SK-N-SH treated with all-trans-retinoic acid at 6 μM for 48 hours (cell line): ENCODE data around the gene ETDC.

Experiments
- ATAC-seq: fragments of 200-7000 bp; cut with Tn5 transposase; 3 replicates; pipeline ENCODE4 v1.9.1; 2020; ENCODE audit warnings: mild to moderate bottlenecking, moderate library complexity
- ARNTL ChIP-seq: fragments of 450-650 bp; formaldehyde crosslinking; IDR thresholded peaks from 2 replicates; pipeline ENCODE4 v1.5.0; 2020; ENCODE audit warnings: low read depth, mild to moderate bottlenecking, moderate library complexity, borderline replicate concordance
- BACH2 ChIP-seq: fragments of 250-450 bp; sonication (Bioruptor Pico); IDR thresholded peaks from 2 replicates; pipeline ENCODE4 v1.9.0; 2021; ENCODE audit warnings: mild to moderate bottlenecking, borderline replicate concordance
- CSDC2 ChIP-seq: fragments of 250-450 bp; sonication (Bioruptor Pico); IDR thresholded peaks from 2 replicates; pipeline ENCODE4 v1.5.0; 2020; ENCODE audit warnings: mild to moderate bottlenecking, moderate library complexity
- ESRRG ChIP-seq: fragments of 250-450 bp; sonication (Bioruptor Pico); IDR thresholded peaks from 2 replicates; pipeline ENCODE4 v1.6.1; 2021; ENCODE audit warnings: mild to moderate bottlenecking
- GLIS3 ChIP-seq: fragments of 250-450 bp; sonication (Bioruptor Pico); IDR thresholded peaks from 2 replicates; pipeline ENCODE4 v1.5.0; 2020; ENCODE audit warnings: mild to moderate bottlenecking, moderate library complexity
- ISL1 ChIP-seq: fragments of 250-450 bp; sonication (Bioruptor Pico); IDR thresholded peaks from 2 replicates; pipeline ENCODE4 v2.1.2; 2022; ENCODE audit warnings: mild to moderate bottlenecking, moderate library complexity
- OSR1 ChIP-seq: fragments of 250-450 bp; sonication (Bioruptor Pico); IDR thresholded peaks from 2 replicates; pipeline ENCODE4 v1.8.0; 2022; ENCODE audit warnings: moderate library complexity, mild to moderate bottlenecking, inconsistent platforms
- POU6F1 ChIP-seq: fragments of 250-450 bp; sonication (Bioruptor Pico); IDR thresholded peaks from 2 replicates; pipeline ENCODE4 v1.8.0; 2021; ENCODE audit warnings: low read depth, mild to moderate bottlenecking, moderate library complexity, borderline replicate concordance
- PPARA ChIP-seq: fragments of 250-450 bp; sonication (Bioruptor Pico); IDR thresholded peaks from 2 replicates; pipeline ENCODE4 v1.5.0; 2020; ENCODE audit warnings: mild to moderate bottlenecking, borderline replicate concordance
- RARB ChIP-seq: fragments of 250-450 bp; sonication (Bioruptor Pico); IDR thresholded peaks from 2 replicates; pipeline ENCODE4 v1.8.0; 2021; ENCODE audit warnings: mild to moderate bottlenecking, moderate library complexity
- SNAI2 ChIP-seq: fragments of 250-450 bp; sonication (Bioruptor Pico); IDR thresholded peaks from 2 replicates; pipeline ENCODE4 v1.5.0; 2020; ENCODE audit warnings: mild to moderate bottlenecking, moderate library complexity
- TCF4 ChIP-seq: fragments of 250-450 bp; sonication (Bioruptor Pico); IDR thresholded peaks from 2 replicates; pipeline ENCODE4 v1.8.0; 2021; ENCODE audit warnings: mild to moderate bottlenecking, moderate library complexity, borderline replicate concordance
- TOX ChIP-seq: fragments of 250-450 bp; sonication (Bioruptor Pico); IDR thresholded peaks from 2 replicates; pipeline ENCODE4 v1.8.0; 2021; ENCODE audit warnings: mild to moderate bottlenecking, moderate library complexity, borderline replicate concordance
- TSHZ2 ChIP-seq: fragments of 250-450 bp; sonication (Bioruptor Pico); IDR thresholded peaks from 2 replicates; pipeline ENCODE4 v1.5.0; 2020; ENCODE audit warnings: mild to moderate bottlenecking, moderate library complexity
- ZFP30 ChIP-seq: fragments of 450-650 bp; formaldehyde crosslinking; IDR thresholded peaks from 2 replicates; pipeline ENCODE4 v1.5.0; 2022; ENCODE audit warnings: mild to moderate bottlenecking, moderate library complexity
- ZNF565 ChIP-seq: fragments of 450-650 bp; formaldehyde crosslinking; conservative IDR thresholded peaks from 2 replicates; pipeline ENCODE4 v1.5.0; 2020; ENCODE audit warnings: low read depth, mild to moderate bottlenecking, moderate library complexity
- ZNF70 ChIP-seq: fragments of 450-650 bp; formaldehyde crosslinking; IDR thresholded peaks from 2 replicates; pipeline ENCODE4 v1.5.0; 2020; ENCODE audit warnings: mild to moderate bottlenecking, moderate library complexity
- ZNF8 ChIP-seq: fragments of 450-650 bp; formaldehyde crosslinking; IDR thresholded peaks from 2 replicates; pipeline ENCODE4 v1.5.0; 2020; ENCODE audit warnings: mild to moderate bottlenecking, moderate library complexity
- TF ChIP-seq, protein P1 (sequence below): fragments of 250-450 bp; sonication (Bioruptor Pico); IDR thresholded peaks from 2 replicates; pipeline ENCODE4 v1.8.0; 2020; ENCODE audit warnings: mild to moderate bottlenecking, moderate library complexity, borderline replicate concordance
- TF ChIP-seq, protein P2 (sequence below): fragments of 250-450 bp; sonication (Bioruptor Pico); IDR thresholded peaks from 2 replicates; pipeline ENCODE4 v1.5.1; 2020; ENCODE audit warnings: low read depth, mild to moderate bottlenecking, moderate library complexity
- TF ChIP-seq, protein P3 (sequence below): fragments of 250-450 bp; sonication (Bioruptor Pico); IDR thresholded peaks from 2 replicates; pipeline ENCODE4 v1.5.1; 2021; ENCODE audit warnings: mild to moderate bottlenecking, moderate library complexity

Gene ETDC

DNA sequence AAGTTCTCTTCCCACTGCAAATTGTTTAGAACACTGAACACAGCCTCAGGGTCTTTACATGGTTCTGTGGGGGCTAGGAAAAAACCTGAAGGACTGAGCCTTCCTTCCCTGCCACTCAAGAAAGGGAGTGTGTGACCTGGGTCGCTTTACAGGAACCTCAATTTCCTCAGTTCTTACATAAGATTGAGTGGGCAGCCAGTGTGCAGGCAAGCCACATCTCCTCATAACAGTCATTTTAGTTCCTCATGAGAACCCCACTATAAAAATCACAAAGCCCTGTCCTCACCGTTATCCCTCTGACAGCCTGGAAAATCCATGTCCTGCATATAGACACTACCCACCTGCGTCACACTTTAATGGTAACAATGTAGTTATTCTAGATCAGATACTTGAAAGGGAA, 2.1 kb upstream of the ETDC start (continued):
- TF ChIP-seq ESRRG (CRISPR knock-in tag) (no peak), GLIS3 (CRISPR knock-in tag) (no peak)
- TF ChIP-seq, all 23 proteins: peak for 0

- no peak for ATAC-seq
- TF ChIP-seq, protein P1, sequence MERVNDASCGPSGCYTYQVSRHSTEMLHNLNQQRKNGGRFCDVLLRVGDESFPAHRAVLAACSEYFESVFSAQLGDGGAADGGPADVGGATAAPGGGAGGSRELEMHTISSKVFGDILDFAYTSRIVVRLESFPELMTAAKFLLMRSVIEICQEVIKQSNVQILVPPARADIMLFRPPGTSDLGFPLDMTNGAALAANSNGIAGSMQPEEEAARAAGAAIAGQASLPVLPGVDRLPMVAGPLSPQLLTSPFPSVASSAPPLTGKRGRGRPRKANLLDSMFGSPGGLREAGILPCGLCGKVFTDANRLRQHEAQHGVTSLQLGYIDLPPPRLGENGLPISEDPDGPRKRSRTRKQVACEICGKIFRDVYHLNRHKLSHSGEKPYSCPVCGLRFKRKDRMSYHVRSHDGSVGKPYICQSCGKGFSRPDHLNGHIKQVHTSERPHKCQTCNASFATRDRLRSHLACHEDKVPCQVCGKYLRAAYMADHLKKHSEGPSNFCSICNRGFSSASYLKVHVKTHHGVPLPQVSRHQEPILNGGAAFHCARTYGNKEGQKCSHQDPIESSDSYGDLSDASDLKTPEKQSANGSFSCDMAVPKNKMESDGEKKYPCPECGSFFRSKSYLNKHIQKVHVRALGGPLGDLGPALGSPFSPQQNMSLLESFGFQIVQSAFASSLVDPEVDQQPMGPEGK (CRISPR knock-in tag) = no peak
- TF ChIP-seq SNAI2 (CRISPR knock-in tag) (no peak), POU6F1 (CRISPR knock-in tag) (no peak), ARNTL (CRISPR knock-in tag) (no peak), BACH2 (CRISPR knock-in tag) (no peak), PPARA (no peak), ZNF70 (no peak), ZNF8 (no peak)
- TF ChIP-seq, protein P2, sequence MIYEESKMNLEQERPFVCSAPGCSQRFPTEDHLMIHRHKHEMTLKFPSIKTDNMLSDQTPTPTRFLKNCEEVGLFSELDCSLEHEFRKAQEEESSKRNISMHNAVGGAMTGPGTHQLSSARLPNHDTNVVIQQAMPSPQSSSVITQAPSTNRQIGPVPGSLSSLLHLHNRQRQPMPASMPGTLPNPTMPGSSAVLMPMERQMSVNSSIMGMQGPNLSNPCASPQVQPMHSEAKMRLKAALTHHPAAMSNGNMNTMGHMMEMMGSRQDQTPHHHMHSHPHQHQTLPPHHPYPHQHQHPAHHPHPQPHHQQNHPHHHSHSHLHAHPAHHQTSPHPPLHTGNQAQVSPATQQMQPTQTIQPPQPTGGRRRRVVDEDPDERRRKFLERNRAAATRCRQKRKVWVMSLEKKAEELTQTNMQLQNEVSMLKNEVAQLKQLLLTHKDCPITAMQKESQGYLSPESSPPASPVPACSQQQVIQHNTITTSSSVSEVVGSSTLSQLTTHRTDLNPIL (CRISPR knock-in tag) = no peak
These were observed 880 bp upstream of the ETDC start for GRCh38 chrX:135308345-135308855.

DNA sequence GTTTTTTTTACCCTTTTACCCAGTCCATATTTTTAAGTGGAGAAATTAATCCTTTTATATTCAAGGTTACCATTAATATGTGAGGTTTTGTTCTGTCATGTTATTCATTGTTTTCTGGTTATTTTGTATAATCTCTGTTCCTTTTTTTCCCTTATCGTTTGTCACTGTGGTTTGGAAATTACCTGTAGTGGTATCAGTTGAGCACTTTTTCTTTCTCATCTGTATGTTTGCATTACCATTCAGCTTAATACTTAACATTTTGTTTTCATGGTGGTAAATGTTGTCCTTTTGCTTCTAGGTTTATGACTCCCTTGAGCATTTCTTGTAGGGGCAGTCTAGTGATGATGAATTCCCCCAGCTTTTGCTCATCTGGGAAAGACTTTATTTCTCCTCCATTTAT, 6.6 kb downstream of the ETDC start:
- ATAC-seq = no peak
- TF ChIP-seq ZNF565 = no peak
- TF ChIP-seq, protein P3, sequence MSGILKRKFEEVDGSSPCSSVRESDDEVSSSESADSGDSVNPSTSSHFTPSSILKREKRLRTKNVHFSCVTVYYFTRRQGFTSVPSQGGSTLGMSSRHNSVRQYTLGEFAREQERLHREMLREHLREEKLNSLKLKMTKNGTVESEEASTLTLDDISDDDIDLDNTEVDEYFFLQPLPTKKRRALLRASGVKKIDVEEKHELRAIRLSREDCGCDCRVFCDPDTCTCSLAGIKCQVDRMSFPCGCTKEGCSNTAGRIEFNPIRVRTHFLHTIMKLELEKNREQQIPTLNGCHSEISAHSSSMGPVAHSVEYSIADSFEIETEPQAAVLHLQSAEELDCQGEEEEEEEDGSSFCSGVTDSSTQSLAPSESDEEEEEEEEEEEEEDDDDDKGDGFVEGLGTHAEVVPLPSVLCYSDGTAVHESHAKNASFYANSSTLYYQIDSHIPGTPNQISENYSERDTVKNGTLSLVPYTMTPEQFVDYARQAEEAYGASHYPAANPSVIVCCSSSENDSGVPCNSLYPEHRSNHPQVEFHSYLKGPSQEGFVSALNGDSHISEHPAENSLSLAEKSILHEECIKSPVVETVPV = no peak
- no peak for TF ChIP-seq POU6F1 (CRISPR knock-in tag)
- TF ChIP-seq TOX (CRISPR knock-in tag) = no peak
- TF ChIP-seq RARB (CRISPR knock-in tag) = no peak
- no peak for TF ChIP-seq TSHZ2 (CRISPR knock-in tag)
- TF ChIP-seq ZFP30 = no peak
- no peak for TF ChIP-seq TCF4 (CRISPR knock-in tag)
- TF ChIP-seq OSR1 (CRISPR knock-in tag) = no peak
- TF ChIP-seq, protein P2 (CRISPR knock-in tag) = no peak
- no peak for TF ChIP-seq CSDC2 (CRISPR knock-in tag)
- TF ChIP-seq PPARA = no peak
- no peak for TF ChIP-seq ISL1 (CRISPR knock-in tag)
